HepG2 (cell line): Measurements from ENCODE around the gene SERINC2. TPM values are rescaled to one million over a fixed set of nuclear protein-coding genes. Genes with fewer than 3 reads are reported as not detected.
A peak's percentile ranks its signal among the peaks of the same experiment; 100 is the strongest.

Source experiments
- GATA4 ChIP-seq: sonication (generic); IDR thresholded peaks from 2 replicates; pipeline ENCODE4 v1.6.1; 2016; ENCODE audit warnings: antibody characterized with exemption, low read depth, borderline replicate concordance
- HMG20B ChIP-seq: conservative IDR thresholded peaks from 2 replicates; pipeline ENCODE4 v1.6.1; 2016; ENCODE audit warnings: missing genetic modification reagents, missing compliant biosample characterization
- KLF12 ChIP-seq: sonication (generic); formaldehyde crosslinking; IDR thresholded peaks from 2 replicates; pipeline ENCODE4 v1.4.0; 2020; ENCODE audit warnings: missing genetic modification reagents, borderline replicate concordance
- NFYB ChIP-seq: sonication (generic); formaldehyde crosslinking; IDR thresholded peaks from 2 replicates; pipeline ENCODE4 v1.4.0; 2020; ENCODE audit warnings: missing genetic modification reagents
- PRDM4 ChIP-seq: sonication (generic); formaldehyde crosslinking; IDR thresholded peaks from 2 replicates; pipeline ENCODE4 v1.9.0; 2021; ENCODE audit warnings: missing genetic modification reagents, borderline replicate concordance
- RFX3 ChIP-seq: IDR thresholded peaks from 2 replicates; pipeline ENCODE4 v1.6.1; 2016; ENCODE audit warnings: missing biosample characterization, missing genetic modification reagents
- SNAI1 ChIP-seq: sonication (generic); formaldehyde crosslinking; IDR thresholded peaks from 2 replicates; pipeline ENCODE4 v1.5.0; 2020; ENCODE audit warnings: mild to moderate bottlenecking, missing genetic modification reagents, borderline replicate concordance
- ZNF335 ChIP-seq: sonication (generic); formaldehyde crosslinking; IDR thresholded peaks from 2 replicates; pipeline ENCODE4 v1.4.0; 2020; ENCODE audit warnings: missing genetic modification reagents
- ZNF337 ChIP-seq: sonication (generic); formaldehyde crosslinking; IDR thresholded peaks from 2 replicates; pipeline ENCODE4 v1.5.1; 2020; ENCODE audit warnings: missing genetic modification reagents, low read depth, mild to moderate bottlenecking, borderline replicate concordance
- ZNF557 ChIP-seq: sonication (generic); formaldehyde crosslinking; IDR thresholded peaks from 2 replicates; pipeline ENCODE4 v1.4.0; 2020; ENCODE audit warnings: missing genetic modification reagents
- ZNF567 ChIP-seq: sonication (generic); formaldehyde crosslinking; IDR thresholded peaks from 2 replicates; pipeline ENCODE4 v1.8.1; 2023; ENCODE audit warnings: mild to moderate bottlenecking, missing genetic modification reagents, borderline replicate concordance
- ZNF687 ChIP-seq: sonication (generic); formaldehyde crosslinking; IDR thresholded peaks from 2 replicates; pipeline ENCODE4 v1.5.1; 2020; ENCODE audit warnings: mild to moderate bottlenecking, missing genetic modification reagents, moderate library complexity
- ZNF775 ChIP-seq: sonication (generic); formaldehyde crosslinking; IDR thresholded peaks from 2 replicates; pipeline ENCODE4 v1.4.0; 2020; ENCODE audit warnings: missing genetic modification reagents, mild to moderate bottlenecking, moderate library complexity, borderline replicate concordance
- polyA plus RNA-seq, 8 experiments: library from polyadenylated mRNA; depleted of rRNA in 3 of 8; stranded (reverse) in 7 of 8; unstranded in 1 of 8; fragments of >200 nt; fragmentation: Illumina TruSeq in 4 of 8; extraction: Trizol in 4 of 8; gene quantifications; 2 replicates each; pipeline versions ENCODE4 v1.2.1 to v1.2.3, GENCODE V29; 2011 to 2016; ENCODE audit warnings: low read depth in 4 of 8, missing spikeins in 1 of 8, mixed read lengths in 1 of 8; ENCODE audit not compliant: insufficient read depth in 1 of 8
- total RNA-seq, 5 experiments: library from RNA; depleted of rRNA; stranded (reverse); fragments of >200 nt; fragmentation: Illumina TruSeq; extraction: Trizol; gene quantifications; 2 replicates each; pipeline ENCODE4 v1.2.3, GENCODE V29; 2016; ENCODE audit warnings: low read depth in 1 of 5
- TF ChIP-seq, protein P1 (sequence below): sonication (generic); formaldehyde crosslinking; IDR thresholded peaks from 2 replicates; pipeline ENCODE4 v1.4.0; 2020; ENCODE audit warnings: mild to moderate bottlenecking, missing genetic modification reagents
- TF ChIP-seq, protein P2 (sequence below): sonication (generic); formaldehyde crosslinking; IDR thresholded peaks from 2 replicates; pipeline ENCODE4 v1.4.0; 2020; ENCODE audit warnings: missing genetic modification reagents
- TF ChIP-seq, protein P3 (sequence below): IDR thresholded peaks from 2 replicates; pipeline ENCODE4 v1.6.1; 2016; ENCODE audit warnings: missing biosample characterization, missing genetic modification reagents, low read depth

SERINC2 gene
- total and polyA plus RNA-seq, 2 of the 13 experiments (the other 11 are each of a cell fraction or from before 2014, with no cell fraction given), result 4.8 to 126 TPM

- TF ChIP-seq GATA4 (peak; percentile 25; the same call in 1 of the 2 replicates), ZNF687 (no peak), RFX3 (CRISPR knock-in tag) (no peak), SNAI1 (no peak), ZNF335 (CRISPR knock-in tag) (no peak), KLF12 (CRISPR knock-in tag) (no peak), ZNF567 (CRISPR knock-in tag) (no peak), PRDM4 (CRISPR knock-in tag) (no peak), ZNF775 (no peak), NFYB (no peak), ZNF337 (CRISPR knock-in tag) (no peak), ZNF557 (CRISPR knock-in tag) (no peak), HMG20B (CRISPR knock-in tag) (no peak; the same call in 1 of the 2 replicates)
- TF ChIP-seq, protein P1, sequence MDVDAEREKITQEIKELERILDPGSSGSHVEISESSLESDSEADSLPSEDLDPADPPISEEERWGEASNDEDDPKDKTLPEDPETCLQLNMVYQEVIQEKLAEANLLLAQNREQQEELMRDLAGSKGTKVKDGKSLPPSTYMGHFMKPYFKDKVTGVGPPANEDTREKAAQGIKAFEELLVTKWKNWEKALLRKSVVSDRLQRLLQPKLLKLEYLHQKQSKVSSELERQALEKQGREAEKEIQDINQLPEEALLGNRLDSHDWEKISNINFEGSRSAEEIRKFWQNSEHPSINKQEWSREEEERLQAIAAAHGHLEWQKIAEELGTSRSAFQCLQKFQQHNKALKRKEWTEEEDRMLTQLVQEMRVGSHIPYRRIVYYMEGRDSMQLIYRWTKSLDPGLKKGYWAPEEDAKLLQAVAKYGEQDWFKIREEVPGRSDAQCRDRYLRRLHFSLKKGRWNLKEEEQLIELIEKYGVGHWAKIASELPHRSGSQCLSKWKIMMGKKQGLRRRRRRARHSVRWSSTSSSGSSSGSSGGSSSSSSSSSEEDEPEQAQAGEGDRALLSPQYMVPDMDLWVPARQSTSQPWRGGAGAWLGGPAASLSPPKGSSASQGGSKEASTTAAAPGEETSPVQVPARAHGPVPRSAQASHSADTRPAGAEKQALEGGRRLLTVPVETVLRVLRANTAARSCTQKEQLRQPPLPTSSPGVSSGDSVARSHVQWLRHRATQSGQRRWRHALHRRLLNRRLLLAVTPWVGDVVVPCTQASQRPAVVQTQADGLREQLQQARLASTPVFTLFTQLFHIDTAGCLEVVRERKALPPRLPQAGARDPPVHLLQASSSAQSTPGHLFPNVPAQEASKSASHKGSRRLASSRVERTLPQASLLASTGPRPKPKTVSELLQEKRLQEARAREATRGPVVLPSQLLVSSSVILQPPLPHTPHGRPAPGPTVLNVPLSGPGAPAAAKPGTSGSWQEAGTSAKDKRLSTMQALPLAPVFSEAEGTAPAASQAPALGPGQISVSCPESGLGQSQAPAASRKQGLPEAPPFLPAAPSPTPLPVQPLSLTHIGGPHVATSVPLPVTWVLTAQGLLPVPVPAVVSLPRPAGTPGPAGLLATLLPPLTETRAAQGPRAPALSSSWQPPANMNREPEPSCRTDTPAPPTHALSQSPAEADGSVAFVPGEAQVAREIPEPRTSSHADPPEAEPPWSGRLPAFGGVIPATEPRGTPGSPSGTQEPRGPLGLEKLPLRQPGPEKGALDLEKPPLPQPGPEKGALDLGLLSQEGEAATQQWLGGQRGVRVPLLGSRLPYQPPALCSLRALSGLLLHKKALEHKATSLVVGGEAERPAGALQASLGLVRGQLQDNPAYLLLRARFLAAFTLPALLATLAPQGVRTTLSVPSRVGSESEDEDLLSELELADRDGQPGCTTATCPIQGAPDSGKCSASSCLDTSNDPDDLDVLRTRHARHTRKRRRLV (CRISPR knock-in tag), result peak; percentile 71; the same call in 1 of the 2 replicates
- TF ChIP-seq, protein P2, sequence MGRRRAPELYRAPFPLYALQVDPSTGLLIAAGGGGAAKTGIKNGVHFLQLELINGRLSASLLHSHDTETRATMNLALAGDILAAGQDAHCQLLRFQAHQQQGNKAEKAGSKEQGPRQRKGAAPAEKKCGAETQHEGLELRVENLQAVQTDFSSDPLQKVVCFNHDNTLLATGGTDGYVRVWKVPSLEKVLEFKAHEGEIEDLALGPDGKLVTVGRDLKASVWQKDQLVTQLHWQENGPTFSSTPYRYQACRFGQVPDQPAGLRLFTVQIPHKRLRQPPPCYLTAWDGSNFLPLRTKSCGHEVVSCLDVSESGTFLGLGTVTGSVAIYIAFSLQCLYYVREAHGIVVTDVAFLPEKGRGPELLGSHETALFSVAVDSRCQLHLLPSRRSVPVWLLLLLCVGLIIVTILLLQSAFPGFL, result no peak
- TF ChIP-seq, protein P3, sequence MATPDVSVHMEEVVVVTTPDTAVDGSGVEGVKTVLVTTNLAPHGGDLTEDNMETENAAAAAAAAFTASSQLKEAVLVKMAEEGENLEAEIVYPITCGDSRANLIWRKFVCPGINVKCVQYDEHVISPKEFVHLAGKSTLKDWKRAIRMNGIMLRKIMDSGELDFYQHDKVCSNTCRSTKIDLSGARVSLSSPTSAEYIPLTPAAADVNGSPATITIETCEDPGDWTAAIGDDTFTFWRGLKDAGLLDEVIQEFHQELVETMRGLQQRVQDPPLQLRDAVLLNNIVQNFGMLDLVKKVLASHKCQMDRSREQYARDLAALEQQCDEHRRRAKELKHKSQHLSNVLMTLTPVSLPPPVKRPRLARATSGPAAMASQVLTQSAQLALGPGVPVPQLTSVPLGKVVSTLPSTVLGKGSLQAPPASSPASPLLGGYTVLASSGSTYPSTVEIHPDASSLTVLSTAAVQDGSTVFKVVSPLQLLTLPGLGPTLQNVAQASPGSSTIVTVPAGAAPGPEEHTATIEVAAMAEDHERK (CRISPR knock-in tag), result no peak
Observed at GRCh38 chr1:31417148-31417547, 4.1 kb downstream of the SERINC2 start (continued).
